PC-3 (cell line): ENCODE measurements around the gene GCA. TPM values are rescaled to one million over a fixed set of nuclear protein-coding genes. Genes with fewer than 3 reads are reported as not detected.

Experiments used
- ATAC-seq: fragments of 200-7000 bp; cut with Tn5 transposase; 2 replicates; pipeline ENCODE4 v1.9.1; 2020; ENCODE audit warnings: mild to moderate bottlenecking, moderate library complexity
- BruUV-seq: library from RNA; stranded (reverse); fragments of 400-500 nt; replicated peaks from 2 replicates; lab custom pipeline; 2021; lab: Mats Ljungman, UMichigan
- CTCF ChIA-PET: fragments of 300-600 bp; sonication (Branson Sonifier 250); formaldehyde crosslinking; loops from one replicate; lab custom pipeline; 2022; ENCODE audit warnings: antibody characterized with exemption; lab: Charles Lee
- POLR2A ChIA-PET: fragments of 300-600 bp; sonication (Branson Sonifier 250); formaldehyde crosslinking; loops from one replicate; lab custom pipeline; 2022; ENCODE audit warnings: antibody characterized with exemption; ENCODE audit not compliant: unreplicated experiment; lab: Charles Lee
- DNase-seq: peaks from one replicate; pipeline ENCODE4 v3.0.0-alpha.2; 2015
- H2AFZ ChIP-seq: fragments of 300-600 bp; sonication (generic); 2 replicates; pipeline ENCODE4 v1.6.0; 2016; ENCODE audit warnings: antibody characterized with exemption, low read length
- H3F3A ChIP-seq: fragments of 300-600 bp; sonication (generic); one replicate; pipeline ENCODE4 v1.6.0; 2017; ENCODE audit warnings: antibody characterized with exemption, low read length, control low read depth, mild to moderate bottlenecking; ENCODE audit not compliant: unreplicated experiment
- H3K27ac ChIP-seq: fragments of 300-600 bp; sonication (generic); 2 replicates; pipeline ENCODE4 v1.5.1; 2016; ENCODE audit warnings: mild to moderate bottlenecking, low read length
- H3K27me3 ChIP-seq: fragments of 300-600 bp; sonication (generic); 2 replicates; pipeline ENCODE4 v1.6.1; 2016; ENCODE audit warnings: low read length, mixed read lengths
- H3K36me3 ChIP-seq: fragments of 300-600 bp; sonication (generic); 2 replicates; pipeline ENCODE4 v1.6.1; 2016; ENCODE audit warnings: low read depth, mixed run types, low read length, mixed read lengths
- H3K4me1 ChIP-seq: fragments of 300-600 bp; sonication (generic); 2 replicates; pipeline ENCODE4 v1.5.1; 2016; ENCODE audit warnings: low read length; ENCODE audit not compliant: insufficient read depth
- H3K4me2 ChIP-seq: fragments of 300-600 bp; sonication (generic); 2 replicates; pipeline ENCODE4 v1.6.0; 2016; ENCODE audit warnings: low read length
- H3K4me3 ChIP-seq: fragments of 300-600 bp; sonication (generic); 2 replicates; pipeline ENCODE4 v1.5.1; 2016; ENCODE audit warnings: mild to moderate bottlenecking, low read length, mixed read lengths
- H3K79me2 ChIP-seq: fragments of 300-600 bp; sonication (generic); 2 replicates; pipeline ENCODE4 v1.6.1; 2017; ENCODE audit warnings: low read length, mixed read lengths
- H3K9ac ChIP-seq: fragments of 300-600 bp; sonication (generic); 2 replicates; pipeline ENCODE4 v1.6.0; 2016; ENCODE audit warnings: mild to moderate bottlenecking, low read length
- H3K9me2 ChIP-seq: fragments of 300-600 bp; sonication (generic); replicated peaks from 2 replicates; pipeline ENCODE4 v1.6.1; 2016; ENCODE audit warnings: mixed run types, low read length, mixed read lengths
- H3K9me3 ChIP-seq: fragments of 300-600 bp; sonication (generic); 2 replicates; pipeline ENCODE4 v1.6.1; 2016; ENCODE audit warnings: low read length, mixed read lengths
- H4K20me1 ChIP-seq: fragments of 300-600 bp; sonication (generic); 2 replicates; pipeline ENCODE4 v1.6.1; 2016; ENCODE audit warnings: low read length, mixed read lengths
- EZH2 ChIP-seq: fragments of 300-600 bp; sonication (generic); IDR thresholded peaks from one replicate; pipeline ENCODE4 v1.6.1; 2017; ENCODE audit warnings: antibody characterized with exemption, mild to moderate bottlenecking, low read length; ENCODE audit not compliant: unreplicated experiment
- EZH2phosphoT487 ChIP-seq: fragments of 300-600 bp; sonication (generic); IDR thresholded peaks from 2 replicates; pipeline ENCODE4 v1.6.1; 2018; ENCODE audit warnings: mild to moderate bottlenecking, antibody characterized with exemption, low read length, borderline replicate concordance
- intact Hi-C: fragments of 100-400 bp; cut with micrococcal nuclease; formaldehyde crosslinking; loops from 2 replicates; pipeline ENCODE4 v1.9.0; 2023
- total RNA-seq: library from RNA; depleted of rRNA; stranded (reverse); fragments of >200 nt; gene quantifications from 2 replicates; pipeline ENCODE4 v1.2.3, GENCODE V29; 2014
- TF ChIP-seq, protein P1 (sequence below): fragments of 300-600 bp; sonication (generic); conservative IDR thresholded peaks from 2 replicates; pipeline ENCODE4 v1.5.1; 2017; ENCODE audit warnings: antibody characterized with exemption, low read depth, mild to moderate bottlenecking, low read length

Gene GCA
- total RNA-seq, 1 experiment from 2014 or later: 18.7 TPM

DNA sequence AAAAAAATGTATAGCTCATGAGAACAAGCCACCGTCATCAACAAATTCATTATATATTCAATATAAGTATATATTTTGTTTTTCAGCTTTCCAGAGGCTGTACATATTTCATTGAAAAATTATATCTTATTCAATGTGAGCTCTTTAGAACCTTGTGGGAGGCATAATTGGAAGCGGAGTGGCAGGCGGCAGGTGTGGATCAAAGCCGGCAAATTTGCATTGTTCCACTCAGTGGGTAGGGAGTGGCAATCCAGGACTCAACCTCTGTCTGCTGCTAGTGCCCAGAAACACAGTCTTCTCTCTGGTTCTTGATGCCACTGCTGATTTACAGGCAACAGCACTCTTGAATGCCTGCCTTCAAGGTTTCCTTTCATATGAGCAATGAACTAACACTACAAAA is 46.9 kb downstream of the GCA start:
- H3K27me3 ChIP-seq: peaks cover 51% of the 10 kb centered on the region
- no peaks in the 10 kb centered on the region for H3K9me3 ChIP-seq
- H3K4me3 ChIP-seq: no peak overlapping the region
- POLR2A ChIA-PET: no interaction called here
- CTCF ChIA-PET: no interaction called here
- TF ChIP-seq EZH2 (no peak), EZH2phosphoT487 (no peak)
- TF ChIP-seq, protein P1, sequence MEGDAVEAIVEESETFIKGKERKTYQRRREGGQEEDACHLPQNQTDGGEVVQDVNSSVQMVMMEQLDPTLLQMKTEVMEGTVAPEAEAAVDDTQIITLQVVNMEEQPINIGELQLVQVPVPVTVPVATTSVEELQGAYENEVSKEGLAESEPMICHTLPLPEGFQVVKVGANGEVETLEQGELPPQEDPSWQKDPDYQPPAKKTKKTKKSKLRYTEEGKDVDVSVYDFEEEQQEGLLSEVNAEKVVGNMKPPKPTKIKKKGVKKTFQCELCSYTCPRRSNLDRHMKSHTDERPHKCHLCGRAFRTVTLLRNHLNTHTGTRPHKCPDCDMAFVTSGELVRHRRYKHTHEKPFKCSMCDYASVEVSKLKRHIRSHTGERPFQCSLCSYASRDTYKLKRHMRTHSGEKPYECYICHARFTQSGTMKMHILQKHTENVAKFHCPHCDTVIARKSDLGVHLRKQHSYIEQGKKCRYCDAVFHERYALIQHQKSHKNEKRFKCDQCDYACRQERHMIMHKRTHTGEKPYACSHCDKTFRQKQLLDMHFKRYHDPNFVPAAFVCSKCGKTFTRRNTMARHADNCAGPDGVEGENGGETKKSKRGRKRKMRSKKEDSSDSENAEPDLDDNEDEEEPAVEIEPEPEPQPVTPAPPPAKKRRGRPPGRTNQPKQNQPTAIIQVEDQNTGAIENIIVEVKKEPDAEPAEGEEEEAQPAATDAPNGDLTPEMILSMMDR: no peak
- no TSS peak for BruUV-seq
- no peaks in the 10 kb centered on the region for H3K4me1 ChIP-seq
- no peaks in the 10 kb centered on the region for H3K9me2 ChIP-seq
- ATAC-seq: no peak
- intact Hi-C loops: no loop called here
- no peak overlapping the region for H3K4me2 ChIP-seq
- H3K9ac ChIP-seq: no peak overlapping the region
- H3K36me3 ChIP-seq: no peaks in the 10 kb centered on the region
- H4K20me1 ChIP-seq: no peaks in the 10 kb centered on the region
- H2AFZ ChIP-seq: no peak overlapping the region
- DNase-seq: no peak
- H3K79me2 ChIP-seq: no peaks in the 10 kb centered on the region
- H3K27ac ChIP-seq: no peak overlapping the region
- no peaks in the 10 kb centered on the region for H3F3A ChIP-seq

DNA sequence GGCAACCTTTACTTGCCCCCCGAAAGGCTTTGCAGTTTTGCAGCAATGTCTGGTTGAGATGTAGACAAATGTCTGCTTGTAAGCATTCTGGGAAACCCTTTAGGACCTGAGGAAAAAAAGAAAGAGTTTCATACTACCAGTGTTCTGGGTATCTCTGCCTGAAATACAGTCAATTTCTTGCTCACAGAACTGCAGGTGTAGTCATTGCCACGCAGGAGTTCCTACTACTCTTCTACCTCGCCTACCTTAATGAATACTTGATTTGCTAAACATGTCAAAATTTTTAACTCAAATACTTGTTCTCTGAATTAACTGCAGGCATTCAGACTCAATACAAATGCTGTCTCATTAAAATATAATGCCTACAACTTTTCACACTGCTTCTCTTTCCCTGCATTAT is 56.4 kb downstream of the GCA start:
- peaks cover 43% of the 10 kb centered on the region for H3K27me3 ChIP-seq
- no peak for ATAC-seq
- no peaks in the 10 kb centered on the region for H3K9me2 ChIP-seq
- TF ChIP-seq, protein P1: no peak
- TF ChIP-seq EZH2 (no peak), EZH2phosphoT487 (no peak)
- intact Hi-C loops: no loop called here
- no peaks in the 10 kb centered on the region for H3K36me3 ChIP-seq
- no peak overlapping the region for H3K4me2 ChIP-seq
- peaks cover 7% of the 10 kb centered on the region; the same call in 1 of the 2 replicates for H3K4me1 ChIP-seq
- BruUV-seq: no TSS peak
- H3K4me3 ChIP-seq: no peak overlapping the region
- no peaks in the 10 kb centered on the region for H3F3A ChIP-seq
- no peak for DNase-seq
- ChIA-PET CTCF (no interaction called here), POLR2A (no interaction called here)
- no peak overlapping the region for H2AFZ ChIP-seq
- no peak overlapping the region for H3K9ac ChIP-seq
- H3K27ac ChIP-seq: no peak overlapping the region
- H4K20me1 ChIP-seq: no peaks in the 10 kb centered on the region
- H3K9me3 ChIP-seq: no peaks in the 10 kb centered on the region
- no peaks in the 10 kb centered on the region for H3K79me2 ChIP-seq

DNA sequence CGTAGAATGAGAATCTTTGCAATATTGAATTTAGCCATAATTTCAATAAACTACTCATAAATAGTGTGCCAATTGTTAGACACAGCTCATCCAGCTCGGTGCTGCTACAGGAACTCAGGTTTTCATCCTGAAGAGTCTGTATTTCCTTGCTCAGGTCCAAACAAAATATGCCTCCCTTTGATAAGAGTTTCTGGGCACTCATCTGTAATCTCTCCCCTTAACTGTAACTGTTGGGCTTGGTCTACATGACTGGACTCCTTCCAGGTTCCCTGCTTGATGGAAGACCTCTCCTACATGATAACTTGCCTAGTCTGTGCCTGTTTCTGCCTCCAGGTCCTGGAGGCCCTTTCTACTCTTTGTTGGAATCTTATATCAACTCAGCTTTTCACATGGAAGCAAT is 57.9 kb downstream of the GCA start:
- Histone ChIP-seq H3K36me3 (no peaks in the 10 kb centered on the region), H3F3A (no peaks in the 10 kb centered on the region), H3K4me2 (no peak overlapping the region), H3K4me3 (no peak overlapping the region), H3K79me2 (no peaks in the 10 kb centered on the region), H3K9ac (no peak overlapping the region), H4K20me1 (no peaks in the 10 kb centered on the region), H2AFZ (no peak overlapping the region), H3K4me1 (peaks cover 7% of the 10 kb centered on the region; the same call in 1 of the 2 replicates), H3K9me3 (no peaks in the 10 kb centered on the region), H3K27me3 (peaks cover 47% of the 10 kb centered on the region), H3K27ac (no peak overlapping the region), H3K9me2 (no peaks in the 10 kb centered on the region)
- DNase-seq: no peak
- TF ChIP-seq EZH2 (no peak), EZH2phosphoT487 (no peak)
- TF ChIP-seq, protein P1: no peak
- intact Hi-C loops: no loop called here
- ChIA-PET POLR2A (no interaction called here), CTCF (no interaction called here)
- ATAC-seq: no peak
- BruUV-seq: no TSS peak
